GM12878 (cell line): ENCODE data around the gene MOBP. TPM values are rescaled to one million over a fixed set of nuclear protein-coding genes. Genes with fewer than 3 reads are reported as not detected.

Experiments
- ATAC-seq: fragments of 200-7000 bp; cut with Tn5 transposase; 3 replicates; pipeline ENCODE4 v1.9.1; 2020; ENCODE audit warnings: mild to moderate bottlenecking, moderate library complexity
- BruUV-seq: library from RNA; stranded (reverse); fragments of 400-500 nt; replicated peaks from 2 replicates; lab custom pipeline; 2021; lab: Mats Ljungman, UMichigan
- CTCF ChIA-PET: fragments of 300-600 bp; sonication (Branson Sonifier 250); formaldehyde crosslinking; extraction: SDS; loops from one replicate; lab custom pipeline; 2021; ENCODE audit warnings: inconsistent platforms; lab: Yijun Ruan, JAX
- POLR2A ChIA-PET: fragments of 350-600 bp; formaldehyde crosslinking; extraction: SDS; loops from one replicate; lab custom pipeline; 2021; ENCODE audit warnings: inconsistent platforms; lab: Charles Lee
- RAD21 ChIA-PET: fragments of 300-600 bp; sonication (Branson Sonifier 250); formaldehyde crosslinking; loops from one replicate; lab custom pipeline; 2023; ENCODE audit warnings: antibody characterized with exemption; ENCODE audit not compliant: unreplicated experiment; lab: Charles Lee
- SMC1A ChIA-PET: fragments of 300-600 bp; sonication (Branson Sonifier 250); formaldehyde crosslinking; loops from one replicate; lab custom pipeline; 2023; ENCODE audit not compliant: unreplicated experiment, uncharacterized antibody; lab: Charles Lee
- DNase-seq: peaks from one replicate; pipeline ENCODE4 v3.0.0-alpha.2; 2011; ENCODE audit warnings: low read depth, low spot score
- FAIRE-seq: peaks from 3 replicates; lab custom pipeline; 2011; peaks lifted over from hg19 to GRCh38; lab: Jason Lieb, UNC
- H2AFZ ChIP-seq: 2 replicates; pipeline ENCODE4 v1.6.0; 2011; ENCODE audit warnings: low read depth, low read length, control low read depth; ENCODE audit not compliant: control insufficient read depth
- H3K27ac ChIP-seq: 2 replicates; pipeline ENCODE4 v1.5.1; 2011; ENCODE audit warnings: control low read depth; ENCODE audit not compliant: control insufficient read depth, insufficient read depth
- H3K27me3 ChIP-seq, 2 experiments: replicated peaks in 1 of 2; 2 replicates each; pipeline versions ENCODE4 v1.6.0 to v1.6.1; 2011; ENCODE audit warnings: low read length in 1 of 2; ENCODE audit not compliant: control insufficient read depth in 2 of 2, insufficient read depth in 2 of 2
- H3K36me3 ChIP-seq, 2 experiments: 2 replicates each; pipeline ENCODE4 v1.5.1; 2011; ENCODE audit warnings: low read length in 1 of 2; ENCODE audit not compliant: control insufficient read depth in 2 of 2, insufficient read depth in 2 of 2
- H3K4me1 ChIP-seq: 2 replicates; pipeline ENCODE4 v1.6.1; 2011; ENCODE audit warnings: mild to moderate bottlenecking, low read length, moderate library complexity, mixed read lengths; ENCODE audit not compliant: control insufficient read depth, insufficient read depth
- H3K4me2 ChIP-seq: 2 replicates; pipeline ENCODE4 v1.6.0; 2011; ENCODE audit warnings: control low read depth; ENCODE audit not compliant: control insufficient read depth, insufficient read depth
- H3K4me3 ChIP-seq: fragments of 200-600 bp; sonication (generic); 2 replicates; pipeline ENCODE4 v1.5.1; 2016
- H3K79me2 ChIP-seq: 2 replicates; pipeline ENCODE4 v1.6.0; 2011; ENCODE audit warnings: low read length; ENCODE audit not compliant: control insufficient read depth, insufficient read depth
- H3K9ac ChIP-seq: 2 replicates; pipeline ENCODE4 v1.8.0; 2011; ENCODE audit warnings: low read length, control low read depth, mixed read lengths; ENCODE audit not compliant: control insufficient read depth, insufficient read depth
- H3K9me3 ChIP-seq: replicated peaks from 3 replicates; pipeline ENCODE4 v1.5.1; 2011; ENCODE audit warnings: mild to moderate bottlenecking, low read length; ENCODE audit not compliant: control insufficient read depth, insufficient read depth
- H4K20me1 ChIP-seq: 2 replicates; pipeline ENCODE4 v1.6.0; 2011; ENCODE audit not compliant: control insufficient read depth, insufficient read depth
- CBX3 ChIP-seq: fragments of 200-600 bp; sonication (generic); IDR thresholded peaks from 2 replicates; pipeline ENCODE4 v1.6.1; 2016; ENCODE audit warnings: low read depth, borderline replicate concordance
- KDM1A ChIP-seq: fragments of 200-600 bp; sonication (generic); IDR thresholded peaks from 2 replicates; pipeline ENCODE4 v1.6.1; 2016; ENCODE audit warnings: borderline replicate concordance
- MYB ChIP-seq: fragments of 150-350 bp; IDR thresholded peaks from 2 replicates; pipeline ENCODE4 v1.6.1; 2014; ENCODE audit warnings: mild to moderate bottlenecking, low read depth, low read length, borderline replicate concordance
- RCOR1 ChIP-seq: conservative IDR thresholded peaks from 2 replicates; pipeline ENCODE4 v1.6.1; 2012; ENCODE audit warnings: low read depth, low read length, improper control_type of control experiment
- SIN3A ChIP-seq: IDR thresholded peaks from 2 replicates; pipeline ENCODE4 v1.6.1; 2012; ENCODE audit warnings: low read depth, low read length, improper control_type of control experiment
- SMC3 ChIP-seq: IDR thresholded peaks from 2 replicates; pipeline ENCODE4 v1.6.1; 2011; ENCODE audit warnings: low read length, improper control_type of control experiment, borderline replicate concordance
- TARDBP ChIP-seq: IDR thresholded peaks from 2 replicates; pipeline ENCODE4 v1.6.1; 2016; ENCODE audit warnings: borderline replicate concordance
- TCF3 ChIP-seq: IDR thresholded peaks from 2 replicates; pipeline ENCODE4 v1.6.1; 2012; ENCODE audit warnings: low read depth, mild to moderate bottlenecking, low read length, borderline replicate concordance; ENCODE audit not compliant: insufficient read depth
- ZBED1 ChIP-seq: IDR thresholded peaks from 2 replicates; pipeline ENCODE4 v1.6.1; 2016; ENCODE audit warnings: borderline replicate concordance
- WGBS: methylation state at CpG from one replicate; pipeline ENCODE4 v1.1.6; 2016; ENCODE audit warnings: low lambda C conversion rate; ENCODE audit not compliant: insufficient replicate concordance, insufficient coverage; ENCODE audit errors: missing lambda C conversion rate; 5-methylcytosine and 5-hydroxymethylcytosine counted together
- in situ Hi-C: fragments of 300-500 bp; cut with MboI; formaldehyde crosslinking; loops from 9 replicates; pipeline ENCODE4 v1.14.3; 2018; ENCODE audit warnings: mixed read lengths
- intact Hi-C: fragments of 100-400 bp; cut with micrococcal nuclease; formaldehyde crosslinking; loops from one replicate; pipeline ENCODE4 v1.14.2; 2022; ENCODE audit not compliant: unreplicated experiment
- polyA plus RNA-seq, 11 experiments: library from polyadenylated mRNA; depleted of rRNA in 4 of 11; unstranded in 6 of 11; stranded (reverse) in 5 of 11; fragments of >200 nt; fragmentation: Nextera tagmentation in 4 of 11; fragmentation: Illumina TruSeq in 1 of 11; extraction: Ambion mirVana in 4 of 11; extraction: Trizol in 1 of 11; gene quantifications; 1 replicate in 1 of 11; 2 replicates in 10 of 11; pipeline versions ENCODE4 v1.2.1 to v1.2.3, GENCODE V29; 2011 to 2016; ENCODE audit warnings: inconsistent platforms in 2 of 11, missing spikeins in 2 of 11, low read depth in 1 of 11
- total RNA-seq, 4 experiments: library from RNA; depleted of rRNA in 3 of 4; stranded (reverse); fragments of >200 nt in 3 of 4; fragmentation: Illumina TruSeq in 1 of 4; extraction: Trizol in 1 of 4; gene quantifications; 2 replicates each; pipeline versions ENCODE4 v1.2.1 to v1.2.3, GENCODE V29; 2013 to 2021

MOBP gene
- total and polyA plus RNA-seq, 10 of the 15 experiments (the other 5 are each of a cell fraction or from before 2014, with no cell fraction given): 0.04 to 0.09 (median 0.08) TPM; not detected in 5

- POLR2A ChIA-PET: no interaction called here
- SMC1A ChIA-PET: no interaction called here
- ATAC-seq (no peak), FAIRE-seq (no peak), DNase-seq (no peak)
- Histone ChIP-seq H2AFZ (no peak overlapping the region), H3K9me3 (no peaks in the 10 kb centered on the region), H3K4me3 (no peak overlapping the region), H3K36me3 (no peaks in the 10 kb centered on the region), H3K79me2 (no peaks in the 10 kb centered on the region), H4K20me1 (no peaks in the 10 kb centered on the region), H3K27ac (no peak overlapping the region), H3K9ac (no peak overlapping the region), H3K4me1 (no peaks in the 10 kb centered on the region), H3K27me3 (peaks cover 0 to 5% of the 10 kb centered on the region in 2 experiments; a peak in 2 of 4 replicates)
- intact Hi-C loops: no loop called here
- RAD21 ChIA-PET: no interaction called here
- no TSS peak for BruUV-seq
- WGBS: 0% methylated on average over 1 of the region's 1 CpG
- TF ChIP-seq MYB (no peak), ZBED1 (no peak)
- TF ChIP-seq, all 136 proteins: peak for 0
- in situ Hi-C loops: no loop called here
- no peak overlapping the region for H3K4me2 ChIP-seq
- CTCF ChIA-PET: no interaction called here
Observed at GRCh38 chr3:39463269-39463668, 4.2 kb upstream of the MOBP start.

GRCh38 chr3:39466988-39467387, 492 bp upstream of the MOBP start:
- no peak for DNase-seq
- Histone ChIP-seq H3K27ac (no peak overlapping the region), H3K4me2 (no peak overlapping the region), H3K4me1 (no peaks in the 10 kb centered on the region), H3K36me3 (no peaks in the 10 kb centered on the region), H3K27me3 (peaks cover 0 to 5% of the 10 kb centered on the region in 2 experiments; a peak in 1 of 4 replicates), H3K4me3 (no peak overlapping the region), H2AFZ (no peak overlapping the region), H3K79me2 (no peaks in the 10 kb centered on the region), H3K9me3 (no peaks in the 10 kb centered on the region), H4K20me1 (no peaks in the 10 kb centered on the region), H3K9ac (no peak overlapping the region)
- no peak for TF ChIP-seq SIN3A
- TF ChIP-seq TCF3: no peak
- no peak for TF ChIP-seq SMC3
- TF ChIP-seq RCOR1: no peak
- TF ChIP-seq TARDBP: no peak
- no peak for TF ChIP-seq CBX3
- TF ChIP-seq KDM1A: no peak
- ChIA-PET RAD21 (no interaction called here), SMC1A (no interaction called here), CTCF (no interaction called here), POLR2A (no interaction called here)
- no peak for FAIRE-seq
- WGBS: 46% methylated on average over 3 of the region's 3 CpGs
- intact Hi-C loops (no loop called here), in situ Hi-C loops (no loop called here)
- BruUV-seq: no TSS peak
- ATAC-seq: no peak
